DOHH2 (cell line): ENCODE results near the gene COX8A.

Source experiments
- H3F3A ChIP-seq: fragments of 200-600 bp; sonication (generic), shearing (Covaris generic); 2 replicates; pipeline ENCODE4 v1.6.0; 2016; ENCODE audit warnings: antibody characterized with exemption, mild to moderate bottlenecking; ENCODE audit not compliant: control insufficient read depth, insufficient read depth
- H3K27ac ChIP-seq: fragments of 200-600 bp; sonication (generic); 2 replicates; pipeline ENCODE4 v1.5.1; 2014; ENCODE audit warnings: low read depth, mild to moderate bottlenecking, low read length, moderate library complexity
- H3K27me3 ChIP-seq: fragments of 200-600 bp; sonication (generic); 2 replicates; pipeline ENCODE4 v1.6.1; 2014; ENCODE audit warnings: mild to moderate bottlenecking, low read length, mixed read lengths; ENCODE audit not compliant: control insufficient read depth
- H3K36me3 ChIP-seq: fragments of 200-600 bp; sonication (generic); 2 replicates; pipeline ENCODE4 v1.6.1; 2014; ENCODE audit warnings: mild to moderate bottlenecking, low read length, moderate library complexity, mixed read lengths; ENCODE audit not compliant: control insufficient read depth
- H3K4me1 ChIP-seq: fragments of 200-600 bp; sonication (generic); 2 replicates; pipeline ENCODE4 v1.6.1; 2014; ENCODE audit warnings: mild to moderate bottlenecking, low read length, mixed read lengths; ENCODE audit not compliant: control insufficient read depth
- H3K4me2 ChIP-seq: fragments of 200-600 bp; sonication (generic); 2 replicates; pipeline ENCODE4 v1.6.0; 2014; ENCODE audit warnings: mild to moderate bottlenecking, low read length, moderate library complexity
- H3K4me3 ChIP-seq: fragments of 200-600 bp; sonication (generic); 2 replicates; pipeline ENCODE4 v1.5.1; 2014; ENCODE audit warnings: mild to moderate bottlenecking, low read length, mixed read lengths
- H3K79me2 ChIP-seq: fragments of 200-600 bp; sonication (generic); 2 replicates; pipeline ENCODE4 v1.6.1; 2014; ENCODE audit warnings: mild to moderate bottlenecking, low read length, mixed read lengths; ENCODE audit not compliant: control insufficient read depth
- H3K9me2 ChIP-seq: fragments of 200-600 bp; sonication (generic); replicated peaks from 2 replicates; pipeline ENCODE4 v1.6.1; 2014; ENCODE audit warnings: mild to moderate bottlenecking, low read length, mixed read lengths; ENCODE audit not compliant: control insufficient read depth
- H3K9me3 ChIP-seq: fragments of 200-600 bp; sonication (generic); 2 replicates; pipeline ENCODE4 v1.6.1; 2014; ENCODE audit warnings: antibody characterized with exemption, low read length, mixed read lengths; ENCODE audit not compliant: control insufficient read depth, insufficient read depth
- H4K20me1 ChIP-seq: fragments of 200-600 bp; sonication (generic); 2 replicates; pipeline ENCODE4 v1.6.0; 2014; ENCODE audit warnings: low read depth, mild to moderate bottlenecking, antibody characterized with exemption, low read length, moderate library complexity; ENCODE audit not compliant: control insufficient read depth, insufficient read depth
- CTCF ChIP-seq: fragments of 200-600 bp; sonication (generic); IDR thresholded peaks from one replicate; pipeline ENCODE4 v1.5.1; 2014; ENCODE audit warnings: antibody characterized with exemption, mild to moderate bottlenecking, low read depth, low read length; ENCODE audit not compliant: poor library complexity, severe bottlenecking
- EZH2phosphoT487 ChIP-seq: fragments of 200-600 bp; sonication (generic); IDR thresholded peaks from 2 replicates; pipeline ENCODE4 v1.6.1; 2017; ENCODE audit warnings: borderline replicate concordance, mild to moderate bottlenecking, antibody characterized with exemption, low read length, moderate library complexity, mixed read lengths

Gene COX8A

GRCh38 chr11:64000026-64000739 lies 25.8 kb downstream of the COX8A start:
- Histone ChIP-seq H3K4me1 (peaks cover 27% of the 10 kb centered on the region), H3K27ac (no peak overlapping the region), H4K20me1 (0 out of 2 replicates have a peak, but pooled peaks cover 4% of the 10 kb centered on the region), H3K27me3 (no peaks in the 10 kb centered on the region), H3K9me3 (no peaks in the 10 kb centered on the region), H3F3A (no peaks in the 10 kb centered on the region), H3K79me2 (no peaks in the 10 kb centered on the region), H3K4me2 (peak overlapping the region; percentile 57), H3K4me3 (peak overlapping the region; percentile 46), H3K9me2 (no peaks in the 10 kb centered on the region), H3K36me3 (peaks cover 18% of the 10 kb centered on the region)
- TF ChIP-seq CTCF: peak; percentile 68
- TF ChIP-seq EZH2phosphoT487: no peak

GRCh38 chr11:64000740-64001483 lies 26.5 kb downstream of the COX8A start:
- Histone ChIP-seq H3K4me2 (peak overlapping the region; percentile 57), H3K27ac (no peak overlapping the region), H4K20me1 (0 out of 2 replicates have a peak, but pooled peaks cover 4% of the 10 kb centered on the region), H3K4me1 (peaks cover 27% of the 10 kb centered on the region), H3K79me2 (no peaks in the 10 kb centered on the region), H3K4me3 (no peak overlapping the region; the same call in 1 of the 2 replicates), H3K27me3 (no peaks in the 10 kb centered on the region), H3K36me3 (peaks cover 18% of the 10 kb centered on the region), H3K9me3 (no peaks in the 10 kb centered on the region), H3F3A (no peaks in the 10 kb centered on the region), H3K9me2 (no peaks in the 10 kb centered on the region)
- no peak for TF ChIP-seq EZH2phosphoT487

- TF ChIP-seq CTCF (no peak), EZH2phosphoT487 (no peak)
- Histone ChIP-seq H4K20me1 (0 out of 2 replicates have a peak, but pooled peaks cover 4% of the 10 kb centered on the region), H3K79me2 (no peaks in the 10 kb centered on the region), H3K36me3 (peaks cover 10% of the 10 kb centered on the region), H3K27me3 (peaks cover 6% of the 10 kb centered on the region), H3F3A (no peaks in the 10 kb centered on the region), H3K4me3 (no peak overlapping the region), H3K9me3 (no peaks in the 10 kb centered on the region), H3K4me2 (no peak overlapping the region; the same call in 1 of the 2 replicates), H3K4me1 (peaks cover 27% of the 10 kb centered on the region), H3K27ac (no peak overlapping the region), H3K9me2 (no peaks in the 10 kb centered on the region)
Measured at GRCh38 chr11:64001484-64002420, 27.3 kb downstream of the COX8A start.
